Thyroid gland (tissue), 4 donors: ENCODE data around the gene PRRG1. TPM values are rescaled to one million over a fixed set of nuclear protein-coding genes. Genes with fewer than 3 reads are reported as not detected.

ENCODE experiments used
- DNase-seq, 2 donors: peaks; one replicate each; pipeline ENCODE4 v3.0.0-alpha.2; 2019
- H3K27ac ChIP-seq, 3 donors: fragments of 200-600 bp; sonication (generic); 1 replicate in 2 of 3; 2 replicates in 1 of 3; pipeline ENCODE4 v1.5.1; 2016 to 2019; ENCODE audit warnings: mild to moderate bottlenecking in 1 of 3, moderate library complexity in 1 of 3
- H3K27me3 ChIP-seq: fragments of 200-600 bp; sonication (generic); one replicate; pipeline ENCODE4 v1.5.1; 2019
- H3K36me3 ChIP-seq, 2 donors: fragments of 200-600 bp; sonication (generic); one replicate each; pipeline ENCODE4 v1.5.1; 2016 to 2019
- H3K4me1 ChIP-seq, 2 donors: fragments of 200-600 bp; sonication (generic); one replicate each; pipeline ENCODE4 v1.5.1; 2017 to 2019
- H3K4me3 ChIP-seq, 3 donors: fragments of 200-600 bp; sonication (generic); replicated peaks in 1 of 3; 1 replicate in 2 of 3; 2 replicates in 1 of 3; pipeline ENCODE4 v1.5.1; 2016; ENCODE audit warnings: mild to moderate bottlenecking in 1 of 3
- H3K9me3 ChIP-seq: fragments of 200-600 bp; sonication (generic); one replicate; pipeline ENCODE4 v1.5.1; 2017
- POLR2A ChIP-seq, 2 donors: fragments of 450-650 bp; IDR thresholded peaks; one replicate each; pipeline ENCODE4 v1.6.1; 2017; ENCODE audit warnings: antibody characterized with exemption in 2 of 2, mild to moderate bottlenecking in 2 of 2, moderate library complexity in 1 of 2
- WGBS, 2 donors: methylation state at CpG; one replicate each; pipeline ENCODE4 v1.1.5; 2017; 5-methylcytosine and 5-hydroxymethylcytosine counted together
- intact Hi-C: fragments of 100-400 bp; cut with DNase I; formaldehyde crosslinking; loops from one replicate; pipeline ENCODE4 v1.15.1; 2023
- total RNA-seq, 4 donors: library from RNA; depleted of rRNA; stranded (reverse); fragments of >200 nt; gene quantifications; one replicate each; pipeline ENCODE4 v1.2.3, GENCODE V29; 2016
- TF ChIP-seq, protein P1 (sequence below), 6 experiments: fragments of 200-600 bp in 3 of 6; fragments of 450-650 bp in 3 of 6; sonication (generic) in 3 of 6; IDR thresholded peaks; one replicate each; pipeline ENCODE4 v1.5.1; 2016 to 2019; ENCODE audit warnings: antibody characterized with exemption in 6 of 6, mild to moderate bottlenecking in 2 of 6, inconsistent platforms in 1 of 6, moderate library complexity in 1 of 6

Gene PRRG1
- total RNA-seq, 4 donors from 2014 or later = 23.7 to 28.5 (median 24.0) TPM

DNA sequence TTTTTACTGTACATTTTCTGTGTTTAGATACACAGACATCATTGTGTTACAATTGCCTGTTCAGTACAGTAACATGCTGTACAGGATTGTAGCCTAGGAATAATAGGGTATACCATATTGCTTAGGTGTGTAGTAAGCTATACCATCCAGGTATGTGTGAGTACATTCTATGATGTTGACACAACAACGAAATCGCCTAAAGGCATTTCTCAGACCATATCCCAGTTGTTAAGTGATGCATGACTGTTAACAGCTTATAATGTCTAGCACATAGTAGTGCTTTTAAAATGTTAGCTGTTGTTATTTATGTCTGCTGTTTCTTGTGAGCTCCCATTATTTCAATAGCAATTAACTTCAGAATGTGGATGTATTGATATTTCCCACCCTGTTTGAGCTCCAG, 4.5 kb downstream of the PRRG1 start:
- 89 to 94% methylated on average over 2 of the region's 2 CpGs for WGBS, 2 donors
- H3K27ac ChIP-seq = no peak overlapping the region
- intact Hi-C loops = no loop called here

GRCh38 chrX:37357436-37357835, 8.3 kb downstream of the PRRG1 start:
- Histone ChIP-seq H3K4me1 (no peaks in the 10 kb centered on the region), H3K36me3 (no peaks in the 10 kb centered on the region), H3K9me3 (no peaks in the 10 kb centered on the region), H3K27me3 (no peaks in the 10 kb centered on the region), H3K27ac (no peak overlapping the region), H3K4me3 (no peak overlapping the region)
- intact Hi-C loops = no loop called here
- no peak for TF ChIP-seq POLR2A (IDR thresholded peaks at IDR 0.05)
- TF ChIP-seq, protein P1, sequence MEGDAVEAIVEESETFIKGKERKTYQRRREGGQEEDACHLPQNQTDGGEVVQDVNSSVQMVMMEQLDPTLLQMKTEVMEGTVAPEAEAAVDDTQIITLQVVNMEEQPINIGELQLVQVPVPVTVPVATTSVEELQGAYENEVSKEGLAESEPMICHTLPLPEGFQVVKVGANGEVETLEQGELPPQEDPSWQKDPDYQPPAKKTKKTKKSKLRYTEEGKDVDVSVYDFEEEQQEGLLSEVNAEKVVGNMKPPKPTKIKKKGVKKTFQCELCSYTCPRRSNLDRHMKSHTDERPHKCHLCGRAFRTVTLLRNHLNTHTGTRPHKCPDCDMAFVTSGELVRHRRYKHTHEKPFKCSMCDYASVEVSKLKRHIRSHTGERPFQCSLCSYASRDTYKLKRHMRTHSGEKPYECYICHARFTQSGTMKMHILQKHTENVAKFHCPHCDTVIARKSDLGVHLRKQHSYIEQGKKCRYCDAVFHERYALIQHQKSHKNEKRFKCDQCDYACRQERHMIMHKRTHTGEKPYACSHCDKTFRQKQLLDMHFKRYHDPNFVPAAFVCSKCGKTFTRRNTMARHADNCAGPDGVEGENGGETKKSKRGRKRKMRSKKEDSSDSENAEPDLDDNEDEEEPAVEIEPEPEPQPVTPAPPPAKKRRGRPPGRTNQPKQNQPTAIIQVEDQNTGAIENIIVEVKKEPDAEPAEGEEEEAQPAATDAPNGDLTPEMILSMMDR (IDR thresholded peaks at IDR 0.05) = no peak
- DNase-seq = no peak
- 94 to 99% methylated on average over 3 of the region's 3 CpGs for WGBS, 2 donors

More for the DNA sequence above, 4.5 kb downstream of the PRRG1 start:
- no peak overlapping the region for H3K4me3 ChIP-seq
- TF ChIP-seq, protein P1 (IDR thresholded peaks at IDR 0.05) = no peak
- no peaks in the 10 kb centered on the region for H3K4me1 ChIP-seq
- no peaks in the 10 kb centered on the region for H3K36me3 ChIP-seq
- H3K27me3 ChIP-seq = no peaks in the 10 kb centered on the region
- DNase-seq = no peak
- no peaks in the 10 kb centered on the region for H3K9me3 ChIP-seq

DNA sequence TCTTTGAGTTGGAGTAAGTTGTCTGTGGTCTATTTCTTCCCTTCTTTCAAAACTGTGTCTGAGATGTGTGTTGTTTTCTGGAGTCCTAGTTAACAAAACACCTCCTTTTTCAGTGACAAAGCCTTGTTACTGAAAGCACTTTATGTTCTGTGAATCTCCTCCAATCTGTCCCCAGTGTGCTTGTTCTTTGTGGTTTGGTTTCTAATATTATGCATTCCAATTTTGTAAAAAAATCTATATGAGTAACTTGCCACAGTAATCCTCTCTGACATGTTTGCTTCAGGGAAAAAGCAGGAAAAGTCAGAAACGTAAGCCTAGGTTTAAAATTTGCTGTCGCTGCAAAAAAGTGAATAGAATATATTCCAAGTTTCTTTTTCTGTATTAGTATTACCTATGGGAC, 12.4 kb downstream of the PRRG1 start:
- Histone ChIP-seq H3K36me3 (no peaks in the 10 kb centered on the region), H3K4me1 (no peaks in the 10 kb centered on the region), H3K27ac (no peak overlapping the region), H3K4me3 (no peak overlapping the region), H3K9me3 (no peaks in the 10 kb centered on the region), H3K27me3 (no peaks in the 10 kb centered on the region)
- intact Hi-C loops = no loop called here
- 60 to 67% methylated on average over 2 of the region's 2 CpGs for WGBS, 2 donors
- no peak for TF ChIP-seq POLR2A (IDR thresholded peaks at IDR 0.05)
- TF ChIP-seq, protein P1 (IDR thresholded peaks at IDR 0.05) = no peak
- DNase-seq = no peak

DNA sequence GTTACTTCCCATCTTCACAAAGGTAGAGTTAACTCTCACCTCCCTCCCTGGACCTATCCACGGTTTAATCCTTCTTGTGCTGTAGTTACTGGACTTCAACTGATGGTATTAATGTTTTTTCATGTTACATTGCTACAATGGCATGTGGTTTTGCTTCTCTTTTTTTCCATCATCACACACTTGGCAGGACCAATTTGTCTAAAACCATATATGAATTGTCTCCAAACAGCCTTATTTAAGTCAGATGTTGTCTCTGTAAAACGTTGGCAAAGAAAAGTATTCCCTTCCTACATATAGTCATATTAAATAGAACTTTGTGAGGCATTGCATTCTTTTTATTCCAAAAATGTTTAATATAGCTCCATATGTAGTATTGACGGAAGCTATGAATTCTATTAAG, 15.5 kb downstream of the PRRG1 start:
- H3K4me3 ChIP-seq = no peak overlapping the region
- H3K4me1 ChIP-seq = no peaks in the 10 kb centered on the region
- intact Hi-C loops = no loop called here
- no peaks in the 10 kb centered on the region for H3K9me3 ChIP-seq
- H3K36me3 ChIP-seq = no peaks in the 10 kb centered on the region
- TF ChIP-seq POLR2A (IDR thresholded peaks at IDR 0.05) = no peak
- TF ChIP-seq, protein P1 (IDR thresholded peaks at IDR 0.05) = no peak
- H3K27ac ChIP-seq = no peak overlapping the region
- H3K27me3 ChIP-seq = no peaks in the 10 kb centered on the region
- DNase-seq = no peak
- WGBS, 2 donors = 81 to 92% methylated on average over 3 of the region's 3 CpGs

- H3K36me3 ChIP-seq = no peaks in the 10 kb centered on the region
- no peaks in the 10 kb centered on the region for H3K4me1 ChIP-seq
- intact Hi-C loops = no loop called here
- H3K9me3 ChIP-seq = no peaks in the 10 kb centered on the region
- no peaks in the 10 kb centered on the region for H3K27me3 ChIP-seq
- 89 to 90% methylated on average over 2 of the region's 2 CpGs for WGBS, 2 donors
- TF ChIP-seq, protein P1 (IDR thresholded peaks at IDR 0.05) = no peak
- TF ChIP-seq POLR2A (IDR thresholded peaks at IDR 0.05) = no peak
- H3K27ac ChIP-seq = no peak overlapping the region
- no peak for DNase-seq
- H3K4me3 ChIP-seq = no peak overlapping the region
These were observed 18.8 kb downstream of the PRRG1 start for GRCh38 chrX:37367946-37368345.
